Cerebellar nuclear complex (tissue), 1 donor: ENCODE measurements around the gene FSTL4.

Source experiments
- DNase-seq, 2 experiments: peaks; one replicate each; lab custom pipeline; 2025; lab: John Stamatoyannopoulos, UW

The FSTL4 gene

GRCh38 chr5:133338504-133339355 is 273.6 kb downstream of the FSTL4 start:
- no peak for DNase-seq

DNA sequence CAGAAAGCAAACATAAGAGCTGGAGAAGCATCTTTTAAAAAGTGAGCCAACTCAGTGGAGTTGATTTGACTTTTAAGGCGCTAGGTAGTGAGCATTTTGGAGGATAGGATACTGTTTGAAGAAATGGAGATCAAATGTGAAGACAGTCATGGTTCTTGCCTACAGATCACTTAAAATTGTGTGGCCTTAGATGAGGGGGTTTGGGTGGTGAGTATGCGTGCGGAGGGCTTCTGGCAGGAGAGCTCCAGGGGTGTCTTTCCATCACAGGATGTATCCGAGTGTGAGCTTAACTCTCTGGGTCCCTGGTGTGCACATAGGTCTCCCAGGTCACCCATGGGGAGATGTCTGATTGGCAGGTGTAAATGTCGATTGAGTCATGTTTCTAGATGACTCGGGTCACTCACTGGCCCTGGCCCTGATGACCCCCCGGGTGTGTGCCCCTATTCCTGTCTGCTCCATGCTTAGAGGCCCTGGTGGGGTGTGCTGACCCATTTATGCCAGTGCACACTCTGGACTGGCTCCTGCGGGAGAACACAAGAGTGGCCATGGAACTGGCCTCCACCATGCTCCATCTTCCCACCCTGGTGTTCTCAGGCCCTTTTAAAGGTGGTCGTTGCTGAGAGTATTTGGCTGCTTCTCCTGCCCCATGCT is 274.4 kb downstream of the FSTL4 start:
- no peak for DNase-seq

GRCh38 chr5:133336969-133337410 is 275.4 kb downstream of the FSTL4 start:
- no peak for DNase-seq

DNA sequence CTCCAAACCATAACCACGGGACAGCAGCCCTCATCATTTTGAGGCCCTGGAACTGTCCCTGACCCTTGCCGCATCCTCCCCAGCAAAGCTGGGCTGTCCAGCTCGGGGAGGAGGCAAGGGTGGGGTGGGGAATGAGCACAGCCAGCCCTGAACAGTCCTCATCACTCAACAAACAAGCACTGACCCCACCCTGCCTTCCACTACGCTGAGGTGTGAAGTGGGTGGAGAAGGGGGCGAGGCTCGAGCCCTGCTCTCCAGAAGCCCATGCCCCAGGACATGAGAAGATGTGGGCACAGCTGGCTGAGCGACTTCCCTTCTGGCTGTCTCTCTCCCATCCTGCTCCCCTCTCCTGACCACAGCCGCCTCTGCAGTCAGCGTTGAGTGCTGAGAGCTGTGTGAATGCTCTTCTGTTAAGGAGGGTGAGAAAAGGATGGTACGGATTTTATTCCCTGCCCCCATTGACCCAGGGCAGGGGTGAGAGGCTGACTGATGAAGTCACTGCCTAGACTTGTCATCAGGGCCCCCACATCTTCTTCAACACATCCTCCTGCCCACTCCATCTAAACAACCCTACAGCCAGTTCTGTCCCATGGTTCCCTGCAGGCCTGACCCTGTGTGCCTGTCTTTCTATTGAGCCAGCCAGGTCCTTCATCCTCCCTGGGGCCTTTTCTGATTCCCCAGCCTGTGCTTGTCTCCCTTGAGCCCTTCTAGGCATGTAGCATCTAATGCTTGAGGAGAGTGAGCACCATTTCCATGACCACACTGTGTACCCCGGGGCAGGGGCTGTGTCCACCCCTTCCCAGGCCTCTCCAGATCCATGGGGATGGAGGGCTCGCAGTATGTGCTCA is 276.0 kb downstream of the FSTL4 start:
- no peak for DNase-seq

GRCh38 chr5:133334796-133335639 is 277.3 kb downstream of the FSTL4 start:
- DNase-seq = no peak

DNA sequence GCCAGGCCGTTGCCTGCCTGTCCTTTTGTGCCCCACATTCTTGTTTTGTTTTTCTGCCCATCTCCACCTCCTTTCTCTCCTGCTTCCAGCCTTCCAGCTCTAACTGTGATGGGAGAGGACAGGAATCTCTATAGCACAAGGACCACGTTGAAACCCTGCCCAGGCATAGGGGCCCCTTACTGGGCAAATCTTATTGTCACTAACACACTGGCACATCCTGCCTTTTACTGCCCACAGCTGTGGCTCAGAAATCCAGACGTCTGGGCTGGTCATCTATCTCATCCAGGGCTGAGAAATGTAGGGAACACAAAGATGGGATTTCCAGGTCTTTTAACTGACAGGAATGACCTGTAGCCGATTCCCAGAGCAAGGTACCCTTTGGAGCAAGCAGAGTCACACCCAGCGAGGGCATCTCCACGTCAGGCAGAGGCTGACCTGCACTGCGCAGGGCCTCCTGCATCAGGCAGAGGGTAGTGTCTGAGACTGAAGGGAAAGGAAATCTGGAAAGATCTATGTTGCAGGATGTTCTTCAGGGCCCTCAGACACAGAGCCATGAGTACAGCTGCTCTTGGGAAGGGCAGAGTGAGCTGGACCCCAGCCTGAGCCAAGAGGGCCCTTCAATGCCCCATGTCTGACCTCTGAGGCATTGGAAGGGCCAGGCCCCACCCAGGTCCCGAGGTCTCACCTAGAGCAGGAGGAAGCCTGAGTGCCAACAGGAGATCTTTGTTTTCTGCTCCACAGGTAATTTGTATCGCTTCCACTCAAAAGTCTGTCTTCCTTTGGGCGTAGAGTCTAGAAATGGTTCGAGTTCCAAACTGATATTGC is 278.8 kb downstream of the FSTL4 start:
- DNase-seq = no peak

GRCh38 chr5:133332439-133333024 is 279.8 kb downstream of the FSTL4 start:
- no peak for DNase-seq

GRCh38 chr5:133331941-133332340 is 280.4 kb downstream of the FSTL4 start:
- no peak for DNase-seq

- DNase-seq = no peak
Observed at GRCh38 chr5:133330956-133331355, 281.4 kb downstream of the FSTL4 start.

GRCh38 chr5:133328800-133329199 is 283.5 kb downstream of the FSTL4 start:
- DNase-seq = no peak

DNA sequence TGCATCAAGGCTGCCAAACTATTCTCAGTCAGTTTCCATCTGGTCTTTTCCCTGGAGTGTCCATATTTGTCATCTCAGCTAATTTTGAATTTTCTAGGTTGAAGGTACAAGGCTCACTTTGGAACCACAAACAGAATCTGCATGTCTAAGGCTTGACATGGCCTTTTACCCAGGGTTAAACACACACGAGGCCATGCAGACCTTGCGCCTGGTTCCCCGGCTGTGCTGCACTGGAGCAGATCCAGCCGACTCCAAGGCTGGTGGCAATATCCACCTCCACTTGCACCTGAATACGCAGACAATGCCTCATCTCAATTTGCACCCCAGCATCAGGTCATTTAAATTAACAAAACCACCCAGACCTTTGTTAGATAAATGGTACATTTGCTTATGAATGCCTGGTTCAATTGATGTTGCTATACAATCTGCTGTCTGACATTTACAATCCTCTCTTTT is 284.4 kb downstream of the FSTL4 start:
- no peak for DNase-seq

GRCh38 chr5:133326361-133326760 is 286.0 kb downstream of the FSTL4 start:
- DNase-seq = no peak

DNA sequence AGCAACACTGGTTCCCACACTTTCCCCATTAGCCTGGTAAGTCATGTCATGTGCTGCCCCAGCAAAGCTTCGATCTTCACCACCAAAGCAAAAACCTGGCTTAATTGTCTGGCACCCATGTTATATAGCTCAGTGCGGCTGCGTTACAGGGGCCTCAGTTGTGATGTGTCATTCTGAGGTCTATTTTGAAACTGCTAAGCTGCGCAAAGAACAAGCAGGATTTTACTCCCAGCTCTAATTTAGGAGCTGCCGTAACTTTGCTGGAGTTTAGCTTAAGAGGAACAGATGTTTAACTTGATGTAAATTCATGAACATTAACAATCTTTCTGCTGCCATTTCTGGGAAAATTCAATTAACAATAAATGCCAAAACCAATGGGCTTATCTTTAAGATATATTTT is 286.5 kb downstream of the FSTL4 start:
- DNase-seq = no peak

DNA sequence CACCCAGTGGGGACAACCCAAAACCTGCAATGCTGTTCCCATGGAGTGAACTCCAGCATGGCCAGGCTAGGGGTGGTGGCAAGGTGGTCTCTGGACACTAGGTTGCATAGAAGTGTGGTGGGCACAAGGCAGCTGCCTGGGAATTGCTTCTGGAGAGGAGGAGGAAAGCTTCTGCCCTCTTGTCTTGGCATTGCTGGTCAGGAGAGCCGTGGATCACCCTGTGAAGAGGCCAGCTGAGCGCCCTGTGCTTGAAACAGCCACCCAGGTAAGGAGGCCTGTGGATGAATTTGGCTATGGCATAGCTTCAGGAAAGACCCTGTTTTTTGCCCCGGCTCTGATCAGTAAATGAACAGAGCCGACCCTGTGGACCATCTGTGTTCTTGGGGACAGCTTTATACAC is 287.4 kb downstream of the FSTL4 start:
- DNase-seq = no peak

- no peak for DNase-seq
Observed at GRCh38 chr5:133323494-133324457, 288.6 kb downstream of the FSTL4 start.

DNA sequence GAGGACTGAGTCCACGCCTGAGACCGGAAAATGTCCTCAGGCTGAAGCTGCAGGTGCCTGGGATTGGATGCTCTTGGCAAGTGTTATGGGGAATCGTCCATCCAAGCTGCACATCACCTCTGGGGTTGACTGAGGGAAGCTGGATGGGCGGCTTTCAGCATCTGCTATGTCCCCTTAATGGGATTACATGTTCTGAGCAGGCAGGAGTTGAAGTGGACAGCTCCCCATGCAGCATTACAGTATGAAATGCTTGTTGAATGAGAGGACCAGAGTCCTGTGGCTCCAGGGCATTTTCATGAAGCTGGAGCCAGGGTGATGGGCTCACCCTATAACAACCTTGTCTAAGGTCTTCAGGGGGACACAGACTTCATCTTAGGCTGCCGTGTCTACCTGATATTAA is 289.6 kb downstream of the FSTL4 start:
- DNase-seq = no peak

- no peak for DNase-seq
Observed at GRCh38 chr5:133321833-133322420, 290.4 kb downstream of the FSTL4 start.

GRCh38 chr5:133321286-133321832 is 291.0 kb downstream of the FSTL4 start:
- no peak for DNase-seq
